Fibroblast of peridontal ligament (primary cell): ENCODE results near the gene RPS13.
"Not testable (repeated sequence)": the region's sequence is repeated elsewhere in the genome, so short reads cannot be mapped to it uniquely, and the experiment has no call there.

Source experiments
- DNase-seq: peaks from one replicate; pipeline ENCODE4 v3.0.0-alpha.2; 2010; ENCODE audit errors: extremely low read depth

RPS13 gene

DNA sequence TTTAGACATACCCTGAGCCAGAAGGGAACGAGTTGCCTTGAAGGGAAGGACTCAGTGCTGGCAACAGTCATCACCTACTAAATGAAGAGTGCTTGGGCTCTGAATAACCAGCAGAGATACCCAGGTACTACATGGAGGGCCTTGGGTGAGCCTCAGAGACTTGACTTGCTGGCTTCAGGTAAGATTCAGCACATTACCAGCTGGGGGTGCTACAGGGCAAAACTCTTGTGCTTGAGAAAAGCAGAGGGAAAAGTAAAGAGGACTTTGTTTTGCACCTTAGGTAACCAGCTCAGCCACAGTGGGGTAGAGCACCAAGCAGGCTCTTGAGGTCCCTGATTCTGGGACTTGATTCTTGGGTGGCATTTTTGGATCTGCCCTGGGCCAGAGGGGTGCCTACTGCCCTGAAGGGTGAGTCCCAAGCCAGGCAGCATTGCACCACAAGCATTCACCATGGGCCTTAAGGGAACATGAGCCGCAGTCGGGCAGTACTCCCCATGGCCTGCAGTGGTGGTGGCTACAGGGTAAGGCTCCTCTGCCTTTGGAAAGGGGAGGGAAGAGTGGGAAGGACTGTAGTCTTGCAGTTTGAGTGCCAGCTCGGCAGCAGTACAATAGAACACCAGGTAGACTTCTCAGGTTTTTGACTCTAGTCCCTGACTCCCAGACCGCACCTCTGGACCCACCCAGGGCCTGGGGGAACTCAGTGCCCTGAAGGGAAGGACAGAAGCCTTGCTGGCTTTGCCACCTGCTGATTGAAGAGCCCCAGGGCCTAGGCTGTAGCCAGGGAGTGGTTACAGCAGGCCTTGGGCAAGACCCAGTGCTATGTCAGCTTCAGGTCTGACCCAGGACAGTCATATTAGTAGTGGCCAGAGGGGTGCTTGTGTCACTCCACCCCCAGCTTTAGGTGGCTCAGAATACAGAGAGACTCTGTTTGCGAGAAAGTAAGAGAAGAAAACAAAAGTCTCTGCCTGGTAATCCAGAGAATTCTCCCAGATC, 40.5 kb downstream of the RPS13 start:
- no peak for DNase-seq

DNA sequence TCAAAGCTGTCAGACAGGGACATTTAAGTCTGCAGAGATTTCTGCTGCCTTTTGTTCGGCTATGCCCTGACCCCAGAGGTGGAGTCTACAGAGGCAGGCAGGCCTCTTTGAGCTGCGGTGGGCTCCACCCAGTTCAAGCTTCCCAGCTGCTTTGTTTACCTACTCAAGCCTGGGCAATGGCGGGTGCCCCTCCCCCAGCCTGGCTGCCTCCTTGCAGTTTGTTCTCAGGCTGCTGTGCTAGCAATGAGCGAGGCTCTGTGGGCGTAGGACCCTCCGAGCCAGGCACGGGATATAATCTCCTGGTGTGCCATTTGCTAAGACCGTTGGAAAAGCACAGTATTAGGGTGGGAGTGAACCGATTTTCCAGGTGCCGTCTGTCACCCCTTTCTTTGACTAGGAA, 43.4 kb downstream of the RPS13 start:
- DNase-seq: not testable (repeated sequence)

DNA sequence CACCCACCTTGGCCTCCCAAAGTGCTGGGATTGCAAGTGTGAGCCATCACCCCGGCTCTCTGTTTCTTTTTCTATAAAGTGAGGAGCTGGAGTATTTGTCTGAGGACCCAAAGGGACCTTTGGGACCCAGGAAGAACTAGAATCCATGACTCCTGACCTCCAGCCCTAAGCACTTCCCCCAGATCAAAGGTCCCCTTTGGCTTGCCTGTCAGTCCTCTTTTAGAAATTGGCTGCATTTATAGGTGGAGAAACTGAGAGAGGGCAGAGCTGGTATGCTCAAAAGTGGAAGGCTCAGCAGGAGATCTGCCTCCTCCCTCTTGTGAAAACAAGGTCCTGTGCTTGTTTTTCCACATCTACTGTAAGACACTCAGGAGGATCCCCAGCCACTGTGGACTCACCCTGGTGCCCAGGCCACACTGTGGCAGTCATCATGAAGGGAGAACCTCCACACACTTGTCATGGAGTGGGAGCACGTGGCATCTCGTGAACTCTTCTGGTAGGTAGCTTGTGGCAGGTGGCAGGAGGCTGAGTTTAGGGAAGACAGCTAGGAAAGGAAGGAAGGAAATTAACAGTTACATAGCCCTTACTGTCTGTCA, 50.9 kb downstream of the RPS13 start:
- DNase-seq: no peak

DNA sequence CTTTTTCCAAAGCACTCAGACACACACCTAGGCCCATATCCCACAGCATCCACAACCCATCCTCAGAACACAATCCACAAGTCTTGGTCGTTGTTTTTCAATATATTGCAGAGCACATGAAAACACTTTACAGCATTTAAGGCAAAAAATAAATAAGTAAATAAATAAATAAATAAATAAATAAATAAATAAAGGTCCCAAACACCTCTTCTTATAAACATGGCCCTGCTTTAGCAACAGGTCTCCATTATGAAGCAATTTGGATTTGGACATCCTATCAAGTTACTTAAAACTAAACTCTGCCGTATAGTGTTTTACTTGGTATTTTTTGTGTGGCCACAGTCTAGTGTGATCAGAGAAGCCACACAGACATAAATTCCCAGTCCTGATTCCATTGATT, 52.5 kb downstream of the RPS13 start:
- no peak for DNase-seq
